ACHN (cell line): ENCODE measurements around the gene PLXNA2.

Experiments used
- DNase-seq: peaks from one replicate; pipeline ENCODE4 v3.0.0-alpha.2; 2015
- in situ Hi-C: cut with HindIII; loops from 2 replicates; pipeline ENCODE4 v1.10.0; 2017; ENCODE audit warnings: low sequenced_read_pairs, low pct_ligation_motif_present, low pct_unique_long_range_greater_than_20kb

Gene PLXNA2

DNA sequence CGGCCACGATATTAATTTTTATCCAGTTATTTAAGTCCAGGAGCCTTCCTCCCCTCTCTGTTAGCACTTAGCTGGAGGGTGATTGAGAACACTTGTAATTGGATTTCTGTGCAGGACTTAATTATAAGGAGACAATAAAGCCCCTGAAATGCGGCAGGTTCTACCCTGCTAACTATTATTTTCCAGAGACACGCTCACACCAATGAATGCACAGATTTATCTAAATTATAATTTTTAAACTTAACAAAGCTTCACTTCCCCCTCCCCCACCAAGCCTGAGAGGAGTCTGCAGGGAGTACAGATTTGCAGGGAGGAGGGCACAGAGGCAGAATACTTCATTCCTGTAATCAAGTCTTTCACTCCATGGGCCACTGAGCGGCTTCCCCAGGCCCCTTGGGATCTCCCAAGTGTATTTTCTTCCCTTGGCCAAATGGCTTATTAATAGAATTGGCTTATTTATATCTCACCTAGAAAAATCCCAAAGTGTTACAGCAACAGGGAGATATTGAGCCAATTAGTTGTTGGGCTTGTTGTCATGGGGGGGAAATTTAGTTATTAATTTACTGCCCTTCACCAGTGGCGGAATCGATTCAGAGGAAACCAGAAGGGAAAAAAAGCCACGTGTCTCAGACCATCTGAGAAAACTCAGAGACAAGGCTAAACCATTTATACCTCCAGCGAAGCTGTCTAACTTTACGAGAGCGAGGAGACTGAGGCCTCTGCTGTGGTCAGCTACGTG lies 234.3 kb downstream of the PLXNA2 start:
- in situ Hi-C loops = no loop called here
- no peak for DNase-seq

DNA sequence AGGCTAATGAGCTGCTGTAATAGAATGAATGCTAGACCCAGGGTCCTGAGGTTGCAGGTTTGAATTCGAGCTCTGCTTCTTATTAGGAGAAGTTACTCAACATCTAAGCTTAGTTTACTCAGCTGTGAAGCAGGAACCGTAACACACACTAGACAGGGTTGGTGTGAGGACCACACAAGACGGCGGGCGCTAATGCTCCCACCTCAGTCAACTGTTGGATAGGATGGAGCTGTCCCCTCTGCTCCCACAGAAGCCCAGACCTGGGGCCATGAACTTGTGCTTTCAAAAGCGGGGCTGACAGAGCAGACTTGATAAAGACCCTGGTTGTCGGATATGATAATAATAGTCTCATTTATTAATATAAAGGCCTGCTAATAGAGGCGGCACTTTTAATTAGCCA lies 234.9 kb downstream of the PLXNA2 start:
- in situ Hi-C loops = no loop called here
- no peak for DNase-seq

DNA sequence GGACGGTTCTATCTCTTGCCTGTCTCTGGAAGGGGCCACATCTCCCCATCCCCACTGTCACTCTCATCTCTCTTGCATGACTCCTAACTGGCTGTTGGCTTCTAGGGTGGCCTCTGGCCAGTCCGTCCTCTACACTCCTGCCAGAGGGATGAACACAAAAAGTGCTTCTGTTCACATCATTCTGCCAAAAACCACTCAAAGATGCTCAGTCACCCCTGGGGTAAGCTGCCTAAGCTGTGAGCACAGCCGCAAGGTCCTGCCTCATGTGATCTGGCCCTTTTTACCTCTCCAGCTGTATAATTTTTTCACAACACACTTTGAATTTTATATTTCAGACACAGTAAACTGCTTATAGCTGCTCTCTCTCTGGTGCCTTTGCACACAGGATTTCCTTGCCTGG lies 235.7 kb downstream of the PLXNA2 start:
- in situ Hi-C loops = no loop called here
- DNase-seq = no peak

DNA sequence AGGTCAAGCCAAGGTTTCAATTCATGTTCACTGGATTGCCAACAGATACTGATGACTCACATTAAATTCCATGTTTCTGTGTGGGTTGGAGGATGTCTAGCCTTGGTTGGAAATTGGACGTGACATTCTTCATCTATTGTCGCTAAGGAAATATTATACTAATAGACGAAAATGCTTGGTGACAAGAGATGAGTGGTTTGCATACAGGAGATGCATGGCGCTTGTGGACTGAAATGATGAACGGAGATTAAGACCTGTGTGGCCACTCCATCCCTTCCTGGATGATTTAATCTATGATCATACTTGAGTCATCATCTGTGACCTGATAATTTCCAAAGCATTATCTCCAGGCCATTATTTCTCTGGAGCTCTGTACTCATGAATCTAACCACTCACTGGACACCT lies 236.2 kb downstream of the PLXNA2 start:
- DNase-seq = no peak
- in situ Hi-C loops = no loop called here

DNA sequence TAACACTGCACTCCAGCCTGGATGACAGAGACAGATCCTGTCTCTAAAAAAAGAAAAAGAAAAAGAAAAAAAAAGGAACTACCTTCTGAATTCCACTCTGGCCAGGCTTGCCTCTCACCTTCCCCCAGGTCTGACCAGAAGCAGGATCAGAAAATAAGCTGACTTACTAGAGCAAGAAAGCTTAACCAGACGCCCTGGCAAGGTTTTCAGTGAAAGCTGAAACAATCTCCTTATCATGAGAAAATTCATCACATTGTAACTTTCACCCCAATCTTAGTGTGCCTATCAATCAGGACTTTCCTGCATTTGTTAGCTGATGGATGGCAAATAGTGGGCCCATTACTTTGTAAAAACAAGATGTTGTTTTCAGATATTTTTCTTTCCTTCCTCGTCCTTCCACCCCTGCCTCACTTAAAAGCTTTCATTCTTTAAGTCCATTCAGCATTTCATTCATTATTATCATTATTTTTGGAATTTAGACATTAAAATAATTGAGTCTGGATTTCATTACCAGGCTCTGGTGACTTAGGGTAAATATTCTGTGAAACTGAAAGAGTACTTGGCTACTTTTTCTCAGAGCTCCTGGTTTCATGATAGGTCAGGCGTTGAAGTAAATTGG lies 236.8 kb downstream of the PLXNA2 start:
- in situ Hi-C loops = no loop called here
- no peak for DNase-seq

DNA sequence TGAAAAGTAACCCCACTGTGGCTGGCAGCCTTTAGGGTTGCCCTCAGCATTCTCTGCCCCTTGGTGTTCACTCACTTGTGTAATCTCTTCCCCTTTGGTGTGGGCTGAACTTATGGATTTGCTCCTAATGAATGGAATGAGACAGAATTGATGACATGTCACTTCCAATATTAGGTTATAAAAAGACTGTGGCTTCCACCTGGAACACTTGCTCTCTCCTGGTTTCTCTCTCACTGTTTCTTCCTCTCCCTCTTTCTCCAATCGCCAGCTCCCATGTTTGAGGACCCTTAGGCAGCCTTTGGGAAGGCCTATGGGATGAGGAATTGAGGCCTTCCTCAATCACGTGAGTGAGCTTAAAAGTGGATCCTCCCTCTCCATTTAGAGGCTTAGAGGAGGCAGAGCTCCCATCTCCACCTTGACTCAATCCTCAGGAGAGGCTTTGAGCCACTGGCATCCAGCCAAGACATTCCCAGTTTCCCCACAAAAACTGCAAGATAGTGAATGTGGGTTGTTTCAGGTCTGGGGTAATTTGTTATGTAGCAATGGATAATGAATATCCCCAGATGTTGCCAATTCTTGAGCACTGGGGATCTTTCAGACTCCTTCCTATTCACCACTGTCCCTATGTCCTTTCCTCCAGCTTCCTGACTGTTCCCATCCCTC lies 237.8 kb downstream of the PLXNA2 start:
- in situ Hi-C loops = no loop called here
- DNase-seq = no peak

DNA sequence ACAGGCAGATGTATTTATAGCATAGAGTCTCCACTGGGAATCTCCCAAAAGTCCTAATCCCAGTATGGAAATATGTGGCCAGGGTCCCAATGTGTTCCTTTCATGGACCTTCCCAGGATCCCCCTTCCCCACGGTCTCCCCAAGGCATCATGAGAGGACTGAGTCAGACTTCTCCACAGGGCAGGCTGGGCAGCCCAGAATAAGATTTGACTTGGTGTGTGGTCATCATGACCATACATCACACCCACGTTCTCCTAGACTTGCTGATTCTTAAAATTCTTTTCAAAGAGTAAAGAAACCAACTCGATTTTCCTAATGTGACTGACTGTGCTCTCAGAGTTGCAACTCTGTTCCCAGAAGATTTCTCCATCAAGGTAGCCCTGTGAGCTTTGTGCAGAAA lies 239.3 kb downstream of the PLXNA2 start:
- no peak for DNase-seq
- in situ Hi-C loops = no loop called here

DNA sequence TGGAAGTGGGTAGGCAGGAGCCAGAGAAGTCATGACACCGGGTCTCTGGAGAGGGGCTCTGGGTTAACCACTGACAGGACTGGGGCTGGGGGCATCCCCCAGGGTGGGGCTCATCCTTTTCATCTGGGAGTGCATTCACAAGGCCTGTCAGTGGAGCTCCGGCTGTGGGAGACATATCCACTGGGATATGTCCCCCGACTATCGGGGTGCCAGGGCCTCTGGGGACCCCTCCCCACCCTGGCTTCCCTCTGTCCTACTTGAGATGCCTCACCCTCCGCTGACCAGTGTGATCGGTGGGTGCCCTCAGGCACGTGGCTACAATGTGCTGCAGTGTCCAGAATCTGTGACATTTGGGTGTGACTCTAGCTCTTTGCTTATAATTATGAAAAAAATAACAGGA lies 240.9 kb downstream of the PLXNA2 start:
- in situ Hi-C loops = no loop called here
- DNase-seq = no peak

DNA sequence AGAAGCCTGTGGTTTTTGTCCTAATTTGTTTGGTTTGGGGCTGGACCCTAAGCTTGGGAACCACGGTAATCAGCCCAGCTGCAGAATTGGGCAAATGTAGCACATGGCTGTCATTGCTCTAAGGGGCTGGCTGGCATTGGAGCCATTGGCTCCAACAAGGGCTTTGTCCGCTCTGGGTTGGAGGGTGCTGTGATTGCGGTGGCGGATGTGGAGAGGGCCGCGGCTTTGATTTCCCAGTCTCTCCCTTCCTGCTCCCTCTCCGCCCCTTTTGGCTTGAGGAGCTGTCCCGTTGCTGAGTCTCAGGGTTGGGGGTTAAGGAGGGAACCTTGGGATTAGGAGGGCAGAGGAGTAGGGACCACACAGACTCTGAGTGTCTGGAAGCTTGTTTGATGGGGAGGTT lies 241.5 kb downstream of the PLXNA2 start:
- in situ Hi-C loops = no loop called here

DNA sequence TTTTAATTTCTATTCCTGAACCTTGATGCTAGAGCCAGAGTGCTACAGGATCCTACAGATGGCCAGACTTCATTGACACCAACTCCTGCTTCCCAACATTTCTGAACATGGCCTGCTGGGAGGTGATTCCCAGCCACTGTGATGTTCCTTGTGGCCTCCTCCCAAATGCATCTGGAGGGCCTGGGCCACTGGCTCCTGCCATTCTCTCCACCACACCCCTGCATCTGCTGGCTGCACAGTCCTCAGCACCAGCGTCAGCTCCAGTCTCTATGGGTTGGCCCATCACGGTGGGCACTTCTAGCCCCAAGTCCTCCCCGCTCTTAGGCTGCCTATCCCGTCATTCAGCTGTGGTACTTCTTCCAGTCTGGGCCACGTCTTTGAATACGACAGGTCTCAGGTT lies 242.1 kb downstream of the PLXNA2 start:
- in situ Hi-C loops = no loop called here
- DNase-seq = no peak

More for the DNA sequence above, 241.5 kb downstream of the PLXNA2 start:
- no peak for DNase-seq

DNA sequence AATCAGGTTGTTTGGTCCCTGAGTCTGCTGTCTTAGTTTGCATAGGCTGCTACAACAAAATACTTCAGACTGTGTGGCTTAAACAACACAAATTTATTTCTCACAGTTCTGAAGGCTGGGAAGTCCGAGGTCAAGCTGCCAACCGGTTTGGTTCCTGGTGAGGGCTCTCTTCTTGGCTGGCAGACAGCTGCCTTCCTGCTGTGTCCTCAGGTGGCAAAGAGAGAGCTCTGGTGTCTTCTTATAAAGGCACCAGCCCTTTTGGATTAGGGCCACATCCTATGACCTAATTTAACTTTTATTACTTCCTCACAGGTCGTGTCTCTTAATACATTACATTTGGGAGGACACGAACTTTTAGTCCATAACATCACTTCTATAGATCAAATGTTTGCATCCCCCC lies 243.7 kb downstream of the PLXNA2 start:
- no peak for DNase-seq
- in situ Hi-C loops = no loop called here

DNA sequence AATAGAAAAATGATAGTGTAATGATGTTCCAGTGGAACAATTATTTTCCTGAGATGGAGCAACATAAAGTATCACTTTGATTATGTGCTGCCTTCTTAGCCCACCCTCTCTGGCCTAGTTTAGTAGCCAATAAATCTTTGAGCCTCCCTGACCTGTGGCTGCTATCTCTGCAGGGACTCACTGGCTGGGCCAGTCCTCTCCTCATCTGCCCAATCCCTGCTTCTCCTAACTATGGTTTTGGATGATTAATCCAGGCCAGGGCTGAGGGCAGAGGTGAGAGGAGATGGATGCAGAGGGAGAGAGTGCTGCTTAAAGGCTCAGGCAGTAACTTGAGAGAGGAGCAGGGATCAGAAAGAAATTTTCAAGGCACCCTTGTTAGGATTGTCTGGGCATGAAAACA lies 244.2 kb downstream of the PLXNA2 start:
- DNase-seq = no peak
- in situ Hi-C loops = no loop called here

DNA sequence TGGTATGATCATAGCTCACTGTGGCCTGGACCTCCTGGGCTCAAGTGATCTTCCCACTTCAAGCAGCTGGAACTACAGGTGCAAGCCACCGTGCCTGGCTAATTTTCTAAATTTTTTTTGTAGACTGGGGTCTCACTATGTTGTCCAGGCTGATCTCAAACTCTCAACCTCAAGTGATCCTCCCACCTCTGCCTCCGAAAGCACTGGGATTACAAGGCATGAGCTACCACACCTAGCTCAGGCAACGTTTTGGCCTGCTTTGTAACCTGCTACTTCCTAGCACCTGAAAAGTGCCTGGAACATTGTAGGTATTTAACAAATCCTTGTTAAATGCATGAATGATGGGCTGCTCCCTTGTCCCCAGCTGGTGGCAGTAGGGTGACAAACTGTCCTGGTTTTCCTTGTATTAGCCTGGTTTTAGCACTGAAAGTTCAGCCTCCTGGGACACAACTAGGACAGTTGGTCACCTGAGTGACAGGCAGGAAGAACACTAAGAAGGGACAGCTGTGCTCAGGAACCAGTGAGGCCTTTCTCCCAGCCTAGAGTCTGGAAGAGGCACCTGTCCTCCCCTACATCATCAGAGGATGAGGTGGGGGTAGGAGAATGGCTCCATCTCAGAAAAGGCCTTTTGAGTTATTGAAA lies 244.8 kb downstream of the PLXNA2 start:
- DNase-seq = no peak
- in situ Hi-C loops = no loop called here

DNA sequence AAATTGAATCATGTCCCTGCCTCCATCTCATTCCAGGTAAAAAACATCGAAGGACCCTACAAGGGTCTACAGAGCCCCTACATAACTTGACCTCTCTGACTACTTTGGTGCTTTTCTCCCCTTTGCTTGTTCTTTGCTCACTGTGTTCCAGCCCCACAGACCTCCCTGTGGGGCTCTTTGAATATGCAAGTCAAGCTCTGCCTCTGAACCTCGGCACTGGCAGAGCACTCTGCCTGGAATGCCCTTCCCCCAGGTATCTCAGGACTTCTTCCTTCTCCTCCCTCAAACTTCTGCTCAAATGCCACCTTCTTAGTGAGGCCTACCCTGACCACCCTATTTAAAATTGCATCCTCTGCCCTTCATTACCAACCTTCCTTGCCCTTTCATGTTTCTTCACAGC lies 245.5 kb downstream of the PLXNA2 start:
- in situ Hi-C loops = no loop called here
- DNase-seq = no peak

DNA sequence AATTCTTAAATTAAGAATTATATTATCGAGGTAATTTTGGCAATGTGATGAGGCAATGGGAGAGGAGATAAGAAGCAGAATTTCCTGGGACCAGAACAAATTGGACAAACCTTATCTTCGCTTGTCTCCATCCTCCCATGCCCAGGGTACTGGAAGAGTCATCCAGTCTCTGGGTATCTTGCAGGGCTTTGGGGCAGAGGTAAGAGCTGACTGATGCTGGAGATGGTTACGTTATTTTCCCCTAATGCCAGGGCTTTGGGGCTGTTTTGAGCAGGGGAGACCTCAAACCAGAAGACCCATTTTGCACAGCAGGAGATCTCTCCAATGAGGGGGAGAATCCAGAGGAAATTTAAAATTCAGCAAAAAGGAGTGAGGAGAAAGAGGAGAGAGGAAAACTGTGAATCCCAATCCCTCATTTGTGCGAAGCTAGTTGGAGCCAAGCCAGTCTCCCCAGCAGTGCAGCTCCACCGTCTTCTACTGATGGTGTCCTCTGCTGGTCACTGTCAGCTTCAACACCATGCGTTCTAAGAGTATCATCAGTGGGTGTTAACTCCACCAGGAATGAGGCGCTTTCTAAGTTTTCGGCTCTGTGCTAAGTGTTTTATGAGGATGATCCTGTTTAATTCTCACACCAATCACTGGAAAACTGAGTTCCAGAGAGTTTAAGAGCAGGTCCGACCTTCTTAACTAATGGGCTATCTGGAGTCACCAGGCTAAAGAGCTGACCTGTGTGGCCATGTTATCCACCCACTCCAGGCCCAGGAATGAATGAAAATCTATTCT lies 246.5 kb downstream of the PLXNA2 start:
- in situ Hi-C loops = no loop called here
- DNase-seq = peak; percentile 66

DNA sequence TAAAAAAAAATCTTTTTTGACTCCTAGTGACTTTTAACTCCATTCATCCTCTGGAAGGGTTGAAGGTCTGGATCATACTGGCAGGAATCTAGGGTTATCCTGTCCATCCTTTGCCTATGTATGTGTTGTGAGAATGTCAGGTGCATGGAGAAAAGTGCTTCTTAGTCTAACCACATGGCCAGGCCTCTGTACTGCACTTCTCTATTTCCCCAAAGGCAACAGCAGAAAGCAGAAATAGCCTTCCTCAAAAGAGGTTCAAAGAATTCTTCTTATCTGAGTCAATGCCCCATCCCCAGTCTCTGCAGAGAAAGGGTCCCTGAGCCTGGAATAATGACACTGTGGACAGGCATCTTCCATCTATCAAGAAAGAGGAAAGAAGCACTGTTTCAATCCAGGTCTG lies 247.5 kb downstream of the PLXNA2 start:
- in situ Hi-C loops = no loop called here

DNA sequence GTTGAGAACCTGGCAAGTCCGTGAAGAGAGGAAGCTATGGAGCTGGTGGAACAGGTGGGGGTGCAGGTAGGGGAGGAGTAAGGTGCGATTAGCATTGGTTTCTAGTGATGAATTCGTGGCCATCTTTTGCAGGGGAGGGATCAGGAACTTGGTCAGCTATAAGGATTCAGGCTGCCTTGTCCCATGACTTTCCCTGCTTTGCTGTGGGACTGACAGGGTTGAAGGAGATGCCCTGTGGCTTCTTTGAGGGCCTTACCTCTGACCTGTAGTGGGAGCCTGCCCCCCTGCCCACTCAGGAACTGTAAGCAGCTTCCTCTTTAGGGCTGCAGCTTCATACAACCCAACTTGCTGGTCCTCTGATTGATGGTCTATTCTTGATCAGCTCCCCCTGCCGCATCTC lies 248.6 kb downstream of the PLXNA2 start:
- in situ Hi-C loops = no loop called here

More for the DNA sequence above, 247.5 kb downstream of the PLXNA2 start:
- DNase-seq = no peak

DNA sequence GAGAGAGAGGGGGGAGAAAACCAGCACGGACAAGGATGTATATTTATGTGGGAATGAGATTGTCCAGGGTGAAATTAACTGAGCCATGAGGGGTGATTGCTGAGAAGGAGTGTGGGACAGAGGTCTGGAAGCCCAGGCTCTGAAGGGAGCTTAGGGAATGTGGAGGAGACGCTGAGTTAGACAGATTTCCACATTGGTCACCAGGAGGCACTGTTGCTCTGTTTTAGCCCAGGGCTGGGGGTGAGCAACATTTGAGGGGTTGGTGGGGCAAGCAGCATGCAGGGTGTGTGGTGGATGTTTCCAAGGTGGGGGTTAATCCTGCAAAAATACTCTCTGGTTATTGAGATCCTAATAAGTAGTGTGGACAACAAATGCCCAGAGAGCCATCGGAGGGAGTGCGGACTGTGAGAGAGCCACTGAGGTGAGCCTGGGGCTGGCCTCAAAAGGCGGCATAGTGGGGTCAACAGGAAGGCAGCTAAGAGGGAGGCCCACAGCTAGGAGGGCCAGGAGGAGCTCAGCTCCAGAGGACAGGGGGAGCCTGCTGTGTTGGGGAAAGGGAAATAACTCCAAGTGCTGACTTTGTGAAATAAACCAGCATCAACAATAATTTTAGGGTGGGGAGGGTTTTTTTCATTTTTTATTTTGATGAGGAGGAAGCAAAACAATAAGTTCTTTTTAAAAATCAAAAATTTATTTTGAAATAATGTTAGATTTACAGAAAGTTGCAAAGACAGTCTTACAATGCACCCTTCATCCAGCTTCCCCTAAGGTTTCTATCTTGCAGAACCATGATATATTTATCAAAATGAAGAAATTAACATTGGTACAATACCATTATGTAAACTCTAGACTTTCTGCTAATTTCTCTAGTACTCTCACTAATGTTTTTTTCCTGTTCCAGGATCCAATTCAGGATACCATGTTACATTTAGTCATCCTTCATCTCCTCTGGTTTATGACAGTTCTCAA lies 250.4 kb downstream of the PLXNA2 start:
- DNase-seq = peak; percentile 15
- in situ Hi-C loops = no loop called here

More for the DNA sequence above, 248.6 kb downstream of the PLXNA2 start:
- DNase-seq = no peak
